ENCODE data around the gene USP54. TPM values are rescaled to one million over a fixed set of nuclear protein-coding genes. Genes with fewer than 3 reads are reported as not detected.

The USP54 gene
- total RNA-seq, 1 experiment from 2014 or later: 15.0 TPM

DNA sequence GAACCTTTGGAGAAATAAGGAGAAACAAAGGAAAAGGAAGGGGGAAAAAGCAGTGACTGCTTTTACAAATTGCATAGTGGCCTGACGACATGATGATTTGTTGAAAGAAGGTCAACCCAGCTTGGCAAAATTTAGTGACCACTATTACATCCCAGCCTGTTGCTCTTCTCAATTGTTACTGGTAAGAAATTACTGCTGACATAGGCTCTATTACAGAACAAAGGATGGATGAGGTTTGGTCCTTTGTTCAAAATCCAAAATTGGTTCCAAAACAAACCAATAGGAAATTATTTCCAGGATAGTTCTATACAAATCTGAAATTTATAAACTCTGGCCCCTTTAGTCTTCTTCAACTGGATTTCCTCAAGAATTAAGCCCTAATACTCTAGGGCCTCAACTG is 39.6 kb downstream of the USP54 start:
- in situ Hi-C loops (cut with HindIII; ENCODE audit: low pct_unique_long_range_greater_than_20kb, low sequenced_read_pairs): no loop called here
- DNase-seq (ENCODE audit: low read depth): no peak

DNA sequence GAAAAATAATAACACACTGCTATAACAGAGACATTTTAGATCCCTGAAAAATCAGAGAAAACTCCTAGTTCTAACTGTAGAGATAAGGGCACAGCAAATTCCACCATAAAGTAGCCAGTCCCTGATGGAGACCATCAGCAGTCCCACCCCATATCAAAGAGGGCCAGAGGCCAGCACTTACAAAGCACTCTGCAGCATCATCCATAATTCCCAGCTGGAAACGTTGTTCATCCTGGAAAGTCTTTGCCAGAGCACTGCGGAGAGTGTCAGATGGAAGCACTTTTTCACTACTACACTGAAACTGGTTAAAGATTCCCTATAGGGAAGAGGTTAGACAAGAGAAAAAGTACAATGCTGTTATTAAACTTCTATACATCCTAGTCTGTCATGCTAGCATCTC is 45.8 kb downstream of the USP54 start:
- in situ Hi-C loops (cut with HindIII; ENCODE audit: low pct_unique_long_range_greater_than_20kb, low sequenced_read_pairs): no loop called here
- DNase-seq (ENCODE audit: low read depth): no peak

DNA sequence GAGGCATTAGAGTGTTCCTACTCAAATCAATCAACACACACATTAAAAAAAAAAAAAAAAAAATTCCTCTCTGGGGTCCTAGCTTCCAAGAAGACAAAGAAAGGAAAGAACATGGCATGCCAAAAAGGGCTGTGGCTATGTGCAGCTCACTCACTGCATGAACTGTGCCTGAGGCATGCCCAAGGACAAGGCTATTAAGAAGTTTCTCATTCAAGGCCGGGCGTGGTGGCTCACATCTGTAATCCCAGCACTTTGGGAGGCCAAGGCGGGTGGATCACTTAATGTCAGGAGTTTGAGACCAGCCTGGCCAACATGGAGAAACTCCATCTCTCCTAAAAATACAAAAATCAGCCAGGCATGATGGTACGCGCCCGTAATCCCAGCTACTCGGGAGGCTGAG is 53.4 kb downstream of the USP54 start:
- no peak for DNase-seq (ENCODE audit: low read depth)
- in situ Hi-C loops (cut with HindIII; ENCODE audit: low pct_unique_long_range_greater_than_20kb, low sequenced_read_pairs): no loop called here

DNA sequence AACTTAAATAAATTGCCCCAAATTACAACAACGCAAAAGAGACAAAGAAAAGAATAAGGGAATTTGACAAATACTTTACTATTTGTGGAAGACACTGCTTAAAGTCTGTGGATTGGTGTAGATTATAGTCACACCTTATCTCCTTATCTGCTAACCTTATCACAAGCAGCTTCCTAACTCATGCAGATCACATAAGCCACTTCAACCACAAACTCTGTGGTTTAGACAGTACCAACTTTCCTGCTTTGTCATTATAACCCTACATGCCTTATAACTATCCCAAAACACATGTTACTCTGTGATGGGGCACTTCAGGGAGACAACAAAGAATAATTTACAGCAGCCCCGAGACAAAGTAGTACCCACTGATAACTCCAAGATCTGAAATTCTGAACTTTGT is 53.9 kb downstream of the USP54 start:
- no peak for DNase-seq (ENCODE audit: low read depth)
- in situ Hi-C loops (cut with HindIII; ENCODE audit: low pct_unique_long_range_greater_than_20kb, low sequenced_read_pairs): no loop called here

DNA sequence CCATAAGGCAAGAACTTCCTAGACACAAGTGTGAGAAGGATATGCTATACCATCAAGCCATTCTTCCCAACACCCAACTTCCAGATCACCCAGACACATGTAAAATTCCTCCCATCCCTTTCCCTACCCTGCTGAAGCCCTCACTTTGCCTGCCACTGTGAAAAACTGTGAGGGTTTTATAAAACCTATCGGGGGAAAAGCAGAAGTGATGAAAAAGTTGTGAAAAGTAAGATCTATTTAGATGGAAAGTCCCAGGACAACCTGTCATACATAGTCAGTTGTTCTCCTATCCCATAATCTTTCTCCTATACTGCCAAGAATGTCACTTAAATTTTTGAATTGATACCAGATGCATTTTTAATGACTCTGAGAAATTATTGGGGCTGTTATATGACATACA is 56.3 kb downstream of the USP54 start:
- DNase-seq (ENCODE audit: low read depth): no peak
- in situ Hi-C loops (cut with HindIII; ENCODE audit: low pct_unique_long_range_greater_than_20kb, low sequenced_read_pairs): no loop called here

DNA sequence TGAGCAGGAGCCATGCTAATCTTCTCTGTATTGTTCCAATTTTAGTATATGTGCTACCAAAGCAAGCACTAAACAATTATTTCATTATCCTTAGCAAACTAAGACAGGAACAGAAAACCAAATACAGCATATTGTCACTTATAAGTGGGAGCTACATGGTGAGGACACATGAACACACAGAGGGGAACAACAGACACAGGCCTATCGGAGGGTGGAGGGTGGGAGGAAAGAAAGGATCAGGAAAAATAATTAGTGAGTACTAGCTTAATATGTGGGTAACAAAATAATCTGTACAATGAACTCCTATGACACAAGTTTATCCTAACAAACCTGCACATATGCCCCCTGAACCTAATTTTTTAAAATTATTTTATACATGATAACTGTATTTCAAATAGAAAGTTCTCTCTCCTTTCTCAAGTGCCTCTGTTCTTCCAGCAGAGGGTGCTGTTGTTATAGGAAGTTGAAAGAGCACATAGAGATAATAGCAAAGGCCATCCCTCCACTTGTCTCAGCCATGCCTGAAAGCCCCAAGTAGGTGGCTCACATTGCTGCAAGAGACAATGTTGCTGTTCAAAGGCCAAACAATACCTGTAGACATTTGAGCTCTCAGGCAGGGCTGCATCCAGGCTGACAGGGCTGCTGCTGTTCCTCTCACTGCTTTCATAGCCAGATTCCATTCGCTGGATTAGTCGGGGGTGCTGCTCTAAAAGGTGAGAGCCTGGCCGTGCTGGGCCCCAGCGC is 61.9 kb downstream of the USP54 start:
- DNase-seq (ENCODE audit: low read depth): peak; percentile 62
- in situ Hi-C loops (cut with HindIII; ENCODE audit: low pct_unique_long_range_greater_than_20kb, low sequenced_read_pairs): no loop called here

DNA sequence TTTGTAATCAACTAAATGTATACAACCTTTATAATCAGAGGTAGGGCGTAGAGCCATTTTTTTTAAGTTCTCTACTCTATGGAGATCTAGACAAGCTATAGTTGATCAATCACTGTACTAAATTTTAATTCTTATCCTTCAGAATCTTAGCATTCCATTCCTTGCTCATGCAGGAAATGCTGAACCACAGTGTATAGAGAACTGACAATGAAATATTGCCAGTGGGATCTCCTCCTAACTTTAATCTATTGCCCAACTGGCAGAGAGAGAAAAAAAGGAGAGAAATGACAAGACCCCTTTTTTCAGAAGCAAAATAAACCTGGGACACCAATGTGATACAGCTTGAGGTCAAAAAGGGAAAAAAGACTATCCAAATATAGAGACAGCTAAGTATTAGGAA is 68.9 kb downstream of the USP54 start:
- DNase-seq (ENCODE audit: low read depth): no peak
- in situ Hi-C loops (cut with HindIII; ENCODE audit: low pct_unique_long_range_greater_than_20kb, low sequenced_read_pairs): no loop called here

DNA sequence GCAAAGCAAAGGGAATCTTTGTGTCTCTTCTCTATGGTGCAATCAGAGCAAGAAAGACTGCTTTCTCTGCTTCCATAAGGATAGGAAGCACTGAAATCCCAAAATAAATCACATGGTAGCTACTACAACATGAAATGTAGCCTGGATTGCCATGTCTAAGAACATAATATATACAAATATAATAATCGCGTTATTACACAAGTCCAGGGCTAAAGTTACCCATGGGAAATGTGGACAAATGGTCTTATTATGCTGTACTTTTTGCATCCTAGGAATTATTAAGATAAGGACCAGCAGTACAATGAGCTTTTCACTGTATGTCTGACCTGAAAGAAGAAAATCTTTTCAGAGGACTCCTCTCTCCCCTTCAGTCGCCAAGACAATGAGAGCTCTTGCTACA is 71.8 kb downstream of the USP54 start:
- DNase-seq (ENCODE audit: low read depth): no peak
- in situ Hi-C loops (cut with HindIII; ENCODE audit: low pct_unique_long_range_greater_than_20kb, low sequenced_read_pairs): no loop called here

DNA sequence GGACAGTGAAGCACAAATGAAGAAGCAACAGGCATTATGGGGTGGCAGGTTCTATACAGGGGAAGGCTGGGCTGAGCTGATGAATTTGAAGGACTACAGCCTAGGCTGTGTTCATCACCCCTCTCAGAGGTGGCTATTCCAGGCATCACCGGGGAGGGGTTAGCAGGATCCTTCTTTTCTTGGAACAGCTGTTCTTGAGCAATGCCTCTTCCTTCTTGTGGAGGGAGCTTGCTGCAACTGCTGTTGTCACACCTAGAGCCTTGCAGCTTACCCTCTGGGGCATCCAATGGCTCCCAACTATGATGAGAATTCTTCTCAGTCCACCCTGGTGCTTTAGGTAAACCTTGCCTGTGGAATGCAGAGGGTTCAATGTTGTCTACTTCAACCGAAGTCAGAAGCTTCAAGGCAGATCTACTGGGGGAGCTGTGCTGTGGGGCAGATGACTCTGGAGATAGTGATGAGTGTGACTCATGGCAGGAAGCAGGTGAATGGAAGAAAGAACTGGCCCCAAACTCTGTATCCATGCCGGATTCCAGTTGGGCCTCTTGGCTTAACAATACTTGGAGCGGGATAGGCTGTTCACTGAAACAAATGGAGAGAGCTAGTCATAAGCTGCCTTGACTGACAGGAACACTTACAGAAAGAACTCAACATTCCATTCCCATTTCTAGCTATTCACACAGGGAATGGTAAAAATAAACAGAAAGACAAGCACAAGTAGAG is 73.8 kb downstream of the USP54 start:
- in situ Hi-C loops (cut with HindIII; ENCODE audit: low pct_unique_long_range_greater_than_20kb, low sequenced_read_pairs): no loop called here
- no peak for DNase-seq (ENCODE audit: low read depth)

DNA sequence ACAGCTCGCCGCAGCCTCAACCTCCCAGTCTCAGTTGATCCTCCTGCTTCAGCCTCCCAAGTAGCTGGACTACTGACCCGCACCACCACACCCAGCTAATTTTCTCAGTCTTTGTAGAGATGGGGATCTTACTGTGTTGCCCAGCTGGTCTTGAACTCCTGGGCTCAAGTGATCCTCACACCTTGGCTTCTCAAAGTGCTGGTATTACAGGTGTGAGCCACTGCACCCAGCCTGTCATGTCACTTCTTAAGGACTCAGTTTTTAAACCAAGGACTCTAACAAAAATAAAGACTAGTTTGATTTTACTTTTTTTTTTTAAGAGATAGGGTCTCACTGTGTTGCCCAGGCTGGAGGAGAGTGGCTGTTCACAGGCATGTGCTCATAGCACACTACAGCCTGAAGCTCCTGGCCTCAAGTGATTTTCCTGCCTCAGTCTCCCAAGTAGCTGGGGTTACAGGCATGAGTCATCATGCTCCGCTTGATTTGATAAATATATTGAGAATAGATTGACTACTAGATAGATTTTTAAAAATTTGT is 78.9 kb downstream of the USP54 start:
- no peak for DNase-seq (ENCODE audit: low read depth)
- in situ Hi-C loops (cut with HindIII; ENCODE audit: low pct_unique_long_range_greater_than_20kb, low sequenced_read_pairs): no loop called here

DNA sequence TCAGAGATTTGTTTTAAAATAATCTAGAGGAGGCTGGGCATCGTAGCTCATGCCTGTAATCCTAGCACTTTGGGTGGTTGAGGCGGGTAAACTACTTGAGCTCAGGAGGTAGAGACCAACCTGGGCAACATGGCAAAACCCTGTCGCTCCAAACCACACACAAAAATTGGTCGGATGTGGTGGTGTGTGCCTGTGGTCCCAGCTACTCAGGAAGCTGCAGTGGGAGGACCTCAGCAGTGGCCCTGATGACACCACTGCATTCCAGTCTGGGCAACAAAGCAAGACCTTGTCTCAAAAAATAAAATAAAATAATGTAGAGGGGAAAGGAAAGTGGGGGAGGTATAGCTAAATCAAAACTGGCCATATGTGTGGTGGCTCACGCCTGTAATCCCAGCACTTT is 81.4 kb downstream of the USP54 start:
- in situ Hi-C loops (cut with HindIII; ENCODE audit: low pct_unique_long_range_greater_than_20kb, low sequenced_read_pairs): no loop called here

DNA sequence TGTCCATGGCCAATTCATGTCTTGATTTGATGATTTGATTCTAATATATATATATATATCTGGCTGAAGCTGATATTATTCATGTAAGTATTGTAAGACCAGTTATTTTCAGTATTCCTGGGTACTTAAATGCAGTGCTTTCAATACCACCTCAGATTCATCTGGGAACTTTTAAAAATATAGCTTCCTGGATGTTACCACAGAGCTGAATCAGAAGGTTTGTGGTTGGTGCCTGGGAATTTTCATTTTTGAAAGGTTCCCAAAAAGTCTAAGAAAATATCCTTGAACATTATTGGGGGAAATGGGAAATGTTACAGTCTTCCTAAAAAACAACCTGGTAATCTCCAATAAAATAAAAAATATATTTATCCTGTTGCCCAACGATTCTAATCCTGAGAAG is 84.7 kb downstream of the USP54 start:
- in situ Hi-C loops (cut with HindIII; ENCODE audit: low pct_unique_long_range_greater_than_20kb, low sequenced_read_pairs): no loop called here
- DNase-seq (ENCODE audit: low read depth): no peak

More for the DNA sequence above, 81.4 kb downstream of the USP54 start:
- no peak for DNase-seq (ENCODE audit: low read depth)

DNA sequence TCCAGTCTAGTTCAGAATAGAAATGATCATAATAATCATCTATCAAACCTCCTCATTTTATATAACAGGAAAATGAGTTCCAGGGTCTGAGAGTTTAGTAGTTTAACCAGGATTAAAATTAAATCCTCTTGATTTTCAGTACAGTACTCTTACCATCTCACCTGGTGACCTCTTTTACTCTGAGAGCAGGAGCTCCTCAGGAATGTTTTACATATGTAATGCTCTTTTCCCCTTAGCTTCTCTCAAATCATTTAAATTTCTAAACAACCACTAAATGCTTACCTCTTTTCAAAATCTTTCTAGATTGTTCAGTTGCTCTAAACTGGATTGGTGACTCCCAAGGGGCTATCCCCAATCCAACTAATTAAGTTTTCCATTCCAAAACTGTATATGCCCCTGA is 85.1 kb downstream of the USP54 start:
- no peak for DNase-seq (ENCODE audit: low read depth)
- in situ Hi-C loops (cut with HindIII; ENCODE audit: low pct_unique_long_range_greater_than_20kb, low sequenced_read_pairs): no loop called here

DNA sequence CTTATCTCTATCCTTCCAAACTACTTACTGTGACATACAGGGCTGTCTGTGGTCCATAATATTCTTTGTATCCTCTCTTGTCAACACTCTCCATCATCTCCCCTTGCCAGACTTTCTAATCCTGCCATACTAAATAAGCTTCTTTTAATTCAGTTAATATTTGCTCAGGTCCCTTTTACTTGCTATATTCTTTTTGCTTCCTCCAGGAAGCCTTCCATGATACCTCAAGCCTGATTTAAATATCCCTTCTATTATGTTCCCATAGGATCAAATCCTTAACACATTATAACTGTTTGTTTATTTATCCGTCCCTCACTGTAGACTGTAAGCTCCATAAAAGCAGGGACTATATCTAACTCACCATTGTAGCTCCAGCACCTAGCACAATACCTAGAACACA is 88.1 kb downstream of the USP54 start:
- no peak for DNase-seq (ENCODE audit: low read depth)
- in situ Hi-C loops (cut with HindIII; ENCODE audit: low pct_unique_long_range_greater_than_20kb, low sequenced_read_pairs): loop anchor here (5.0 kb wide), 1 partner anchor 119 kb away; no protein-coding TSS in a partner anchor

DNA sequence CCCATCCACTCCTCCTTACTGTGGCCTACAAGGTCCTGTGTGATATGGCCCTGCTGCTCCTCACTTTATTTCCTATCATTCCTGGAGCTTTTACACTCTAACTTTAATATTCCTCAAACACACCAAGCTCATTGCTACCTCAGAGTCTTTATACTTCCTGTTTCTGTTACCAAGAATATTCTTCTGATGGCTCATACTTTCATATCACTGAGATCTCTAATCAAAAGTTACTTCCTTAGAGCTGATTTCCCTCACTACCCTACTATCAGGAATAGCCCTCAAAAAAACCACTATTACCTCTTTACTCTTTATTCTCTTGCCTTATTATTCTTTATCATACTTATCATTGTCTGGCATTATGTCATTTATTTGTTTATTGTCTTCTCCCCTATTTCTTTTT is 89.5 kb downstream of the USP54 start:
- in situ Hi-C loops (cut with HindIII; ENCODE audit: low pct_unique_long_range_greater_than_20kb, low sequenced_read_pairs): loop anchor here (5.0 kb wide), 1 partner anchor 121 kb away; no protein-coding TSS in a partner anchor
- DNase-seq (ENCODE audit: low read depth): no peak

DNA sequence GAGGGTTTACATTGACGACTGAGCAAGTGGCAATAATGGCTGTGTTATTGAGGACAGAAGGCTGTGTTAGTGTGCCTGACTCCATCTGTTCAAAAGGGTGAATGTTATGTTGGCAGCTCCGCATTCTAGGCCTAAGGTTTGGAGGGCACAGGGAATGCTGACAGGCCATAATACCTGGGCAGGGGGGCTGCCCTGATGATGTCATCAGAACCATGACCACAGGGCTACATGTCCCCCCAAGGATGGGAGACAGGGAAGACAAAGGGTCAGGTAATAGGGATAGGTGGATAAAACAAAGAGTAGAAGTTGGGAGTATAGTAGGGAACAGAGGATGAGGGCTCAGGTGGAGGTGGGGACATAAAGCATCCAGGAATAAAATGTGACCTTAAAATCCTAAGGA is 93.5 kb downstream of the USP54 start:
- in situ Hi-C loops (cut with HindIII; ENCODE audit: low pct_unique_long_range_greater_than_20kb, low sequenced_read_pairs): no loop called here
- DNase-seq (ENCODE audit: low read depth): no peak

DNA sequence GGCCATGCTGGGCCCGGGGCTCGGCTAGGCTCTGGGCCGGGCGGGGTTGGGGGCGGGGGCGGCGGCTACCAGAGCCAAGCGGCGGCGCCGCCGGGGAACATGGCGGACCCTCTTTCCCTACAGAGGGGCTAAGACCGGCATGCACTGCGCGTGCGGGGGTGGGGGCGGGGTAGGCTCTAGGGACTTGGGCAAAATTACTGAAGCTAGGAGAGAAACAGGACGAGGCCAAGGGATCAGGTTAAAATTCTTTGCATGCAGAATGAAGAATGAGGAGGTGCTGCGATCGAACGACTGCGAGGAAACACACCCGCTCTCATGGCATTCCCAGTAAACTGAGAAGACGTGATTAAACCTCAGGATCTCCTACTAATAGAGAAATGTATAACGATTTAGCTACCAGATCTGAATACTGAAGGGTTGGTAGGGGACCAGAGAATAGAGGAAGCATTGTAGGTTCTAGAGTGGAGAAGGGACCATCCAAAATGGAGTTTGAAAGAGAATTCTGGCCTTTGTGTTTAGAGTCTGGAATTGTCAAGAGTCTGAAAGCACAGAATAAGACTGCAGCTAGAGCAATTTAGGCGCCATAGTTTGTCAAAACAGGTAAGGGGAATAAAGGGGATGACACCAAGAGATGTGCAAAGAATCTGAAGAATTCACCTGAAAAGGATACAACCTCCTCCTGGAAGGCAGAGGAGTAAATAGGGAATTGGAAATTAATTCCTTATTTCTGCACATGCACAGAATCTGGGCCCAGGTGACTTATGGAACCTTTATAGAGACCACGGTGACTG is 95.1 kb downstream of the USP54 start, which contains the start of gene PPP3CB:
Gene PPP3CB (minus strand): TSS at position 141 of the 791 bp plus-strand sequence. CDS start 135 bp downstream, at position 6.
- DNase-seq (ENCODE audit: low read depth): peak; percentile 94
- in situ Hi-C loops (cut with HindIII; ENCODE audit: low pct_unique_long_range_greater_than_20kb, low sequenced_read_pairs): no loop called here

DNA sequence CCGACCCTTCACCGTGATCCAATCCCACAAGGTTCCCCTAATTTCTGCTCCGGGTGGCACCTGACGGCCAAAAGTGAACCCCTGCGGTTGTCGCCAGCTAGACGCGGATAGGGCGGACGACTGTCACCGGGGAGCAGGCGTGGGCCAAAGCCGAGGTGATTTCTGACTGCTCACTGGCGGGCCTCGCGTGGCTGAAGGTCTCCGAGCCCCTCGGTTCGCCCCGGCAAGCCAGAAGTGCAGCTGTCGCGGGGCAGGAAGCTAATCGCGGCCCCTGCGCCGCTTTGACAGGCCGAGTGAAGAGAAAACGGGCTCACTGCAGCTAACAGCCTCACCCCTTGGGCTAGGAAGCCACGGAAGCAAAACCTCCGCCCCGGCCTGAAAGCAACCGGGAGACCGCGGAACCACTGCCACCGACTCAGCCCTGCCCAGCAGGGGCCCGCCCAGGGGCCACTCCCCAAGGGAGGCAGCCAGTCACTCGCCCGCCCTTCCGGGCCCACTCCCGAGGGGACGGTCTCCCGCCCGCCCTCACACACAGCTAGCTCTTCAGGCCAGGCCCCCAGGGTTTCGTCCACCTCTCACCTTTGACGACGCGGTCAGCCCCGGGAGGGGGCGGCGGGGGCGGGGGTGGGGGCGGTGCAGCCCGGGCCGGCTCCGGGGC is 95.8 kb downstream of the USP54 start:
- in situ Hi-C loops (cut with HindIII; ENCODE audit: low pct_unique_long_range_greater_than_20kb, low sequenced_read_pairs): no loop called here
- DNase-seq (ENCODE audit: low read depth): peak; percentile 92
